Measurements from ENCODE around the gene PANK4.

Gene PANK4

GRCh38 chr1:2502661-2503553, 23.5 kb downstream of the PANK4 start:
- FAIRE-seq (no peak), DNase-seq (ENCODE audit: extremely low spot score, insufficient read length, low read depth) (no peak)

DNA sequence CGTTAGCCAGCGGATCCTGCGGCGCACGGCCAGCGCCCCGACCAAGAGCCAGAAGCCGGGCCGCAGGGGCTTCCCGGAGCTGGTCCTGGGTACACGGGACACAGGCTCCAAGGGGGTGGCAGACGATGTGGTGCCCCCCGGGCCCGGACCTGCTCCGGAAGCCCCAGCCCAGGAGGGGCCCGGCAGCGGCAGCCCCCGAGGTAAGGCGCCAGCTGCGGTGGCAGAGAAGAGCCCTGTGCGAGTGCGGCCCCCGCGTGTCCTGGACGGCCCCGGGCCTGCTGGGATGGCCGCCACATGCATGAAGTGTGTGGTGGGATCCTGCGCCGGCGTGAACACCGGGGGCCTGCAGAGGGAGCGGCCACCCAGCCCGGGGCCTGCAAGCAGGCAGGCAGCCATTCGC, 24.2 kb downstream of the PANK4 start:
- DNase-seq (ENCODE audit: extremely low spot score, insufficient read length, low read depth) (no peak), FAIRE-seq (no peak)

- DNase-seq (ENCODE audit: extremely low spot score, insufficient read length, low read depth) (no peak), FAIRE-seq (no peak)
Measured at GRCh38 chr1:2501820-2502119, 24.6 kb downstream of the PANK4 start.

- FAIRE-seq (no peak), DNase-seq (ENCODE audit: extremely low spot score, insufficient read length, low read depth) (no peak)
Measured at GRCh38 chr1:2501041-2501819, 25.2 kb downstream of the PANK4 start.

DNA sequence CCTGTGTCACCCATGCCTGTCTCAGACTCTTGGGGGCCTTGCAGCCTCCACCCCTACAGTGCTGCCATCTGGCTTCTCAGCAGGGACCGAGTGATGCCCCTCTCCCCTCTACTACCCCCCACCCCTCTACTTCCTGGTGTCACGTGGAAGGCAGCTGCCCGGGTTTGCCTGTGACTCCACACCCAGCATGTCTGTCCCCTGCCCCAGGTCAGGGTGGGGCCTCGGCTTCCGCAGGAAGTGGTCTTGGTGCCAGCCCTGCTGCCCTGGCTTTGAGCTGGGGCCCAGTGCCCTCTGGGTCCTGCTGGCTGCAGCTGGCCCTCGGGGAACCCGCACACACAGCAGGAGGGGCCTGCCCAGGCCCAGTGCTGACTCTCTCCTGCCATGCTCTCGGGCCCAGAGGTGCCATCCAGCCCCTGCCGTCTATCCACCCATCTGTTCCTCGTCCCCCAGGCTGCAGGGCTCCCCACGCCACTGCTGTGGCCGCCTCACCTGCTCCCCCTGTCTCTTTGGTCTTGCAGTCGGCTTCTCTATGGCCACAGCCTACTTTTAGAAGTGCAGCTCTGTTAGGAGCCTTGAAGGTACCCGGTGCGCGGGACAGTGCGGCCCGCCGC, 26.3 kb downstream of the PANK4 start:
- FAIRE-seq: no peak
- no peak for DNase-seq (ENCODE audit: extremely low spot score, insufficient read length, low read depth)

DNA sequence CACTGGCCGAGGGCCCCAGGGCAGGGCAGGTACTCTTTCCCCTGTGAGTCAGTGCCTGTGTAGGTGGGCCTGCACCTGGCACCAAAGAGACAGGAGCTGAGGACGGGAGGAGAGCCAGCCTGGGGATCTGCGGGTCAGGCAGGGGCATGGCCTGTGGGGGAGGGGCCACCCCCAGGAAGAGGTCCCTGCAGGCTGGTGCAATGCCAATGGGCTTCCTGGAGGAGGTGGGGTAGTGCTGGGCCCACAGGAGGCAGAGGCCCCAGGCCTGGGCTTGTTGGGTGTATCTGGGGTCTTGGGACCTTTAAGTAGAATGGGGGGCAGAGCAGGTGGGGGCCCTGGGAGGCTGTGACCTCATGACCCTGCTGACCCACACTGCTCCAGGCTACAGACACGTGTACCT, 27.1 kb downstream of the PANK4 start:
- DNase-seq (ENCODE audit: extremely low spot score, insufficient read length, low read depth): no peak
- no peak for FAIRE-seq

- FAIRE-seq (no peak), DNase-seq (ENCODE audit: extremely low spot score, insufficient read length, low read depth) (no peak)
Measured at GRCh38 chr1:2498648-2499047, 27.7 kb downstream of the PANK4 start.

- DNase-seq (ENCODE audit: extremely low spot score, insufficient read length, low read depth) (no peak), FAIRE-seq (no peak)
Measured at GRCh38 chr1:2497891-2498290, 28.5 kb downstream of the PANK4 start.

- DNase-seq (ENCODE audit: extremely low spot score, insufficient read length, low read depth): no peak
- no peak for FAIRE-seq
Measured at GRCh38 chr1:2496746-2497145, 29.6 kb downstream of the PANK4 start.

GRCh38 chr1:2496087-2496622, 30.2 kb downstream of the PANK4 start:
- FAIRE-seq (peak; percentile 88), DNase-seq (ENCODE audit: extremely low spot score, insufficient read length, low read depth) (peak; percentile 60)

- DNase-seq (ENCODE audit: extremely low spot score, insufficient read length, low read depth) (no peak), FAIRE-seq (no peak)
Measured at GRCh38 chr1:2495546-2495945, 30.9 kb downstream of the PANK4 start.

GRCh38 chr1:2495026-2495425, 31.4 kb downstream of the PANK4 start:
- no peak for FAIRE-seq

DNA sequence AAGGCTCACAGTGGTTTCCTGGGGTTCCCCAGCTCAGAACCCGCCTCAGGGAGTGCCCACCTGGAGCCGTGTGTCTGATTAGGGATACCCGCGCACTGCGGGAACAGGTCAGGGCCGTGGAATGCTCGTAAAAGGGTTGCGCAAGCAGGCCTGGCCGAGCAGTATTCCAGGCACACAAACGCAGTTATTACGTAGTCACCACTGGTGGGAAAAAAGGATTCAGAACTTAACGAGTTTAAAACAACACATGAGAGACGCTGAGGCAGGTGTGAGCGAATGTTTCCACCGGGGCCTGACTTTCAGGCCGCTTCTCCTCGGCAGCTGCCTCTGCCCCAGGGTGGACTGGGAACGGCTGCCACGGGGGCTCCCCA, 32.1 kb downstream of the PANK4 start:
- FAIRE-seq (no peak), DNase-seq (ENCODE audit: extremely low spot score, insufficient read length, low read depth) (no peak)

More at GRCh38 chr1:2495026-2495425, 31.4 kb downstream of the PANK4 start:
- no peak for DNase-seq (ENCODE audit: extremely low spot score, insufficient read length, low read depth)

DNA sequence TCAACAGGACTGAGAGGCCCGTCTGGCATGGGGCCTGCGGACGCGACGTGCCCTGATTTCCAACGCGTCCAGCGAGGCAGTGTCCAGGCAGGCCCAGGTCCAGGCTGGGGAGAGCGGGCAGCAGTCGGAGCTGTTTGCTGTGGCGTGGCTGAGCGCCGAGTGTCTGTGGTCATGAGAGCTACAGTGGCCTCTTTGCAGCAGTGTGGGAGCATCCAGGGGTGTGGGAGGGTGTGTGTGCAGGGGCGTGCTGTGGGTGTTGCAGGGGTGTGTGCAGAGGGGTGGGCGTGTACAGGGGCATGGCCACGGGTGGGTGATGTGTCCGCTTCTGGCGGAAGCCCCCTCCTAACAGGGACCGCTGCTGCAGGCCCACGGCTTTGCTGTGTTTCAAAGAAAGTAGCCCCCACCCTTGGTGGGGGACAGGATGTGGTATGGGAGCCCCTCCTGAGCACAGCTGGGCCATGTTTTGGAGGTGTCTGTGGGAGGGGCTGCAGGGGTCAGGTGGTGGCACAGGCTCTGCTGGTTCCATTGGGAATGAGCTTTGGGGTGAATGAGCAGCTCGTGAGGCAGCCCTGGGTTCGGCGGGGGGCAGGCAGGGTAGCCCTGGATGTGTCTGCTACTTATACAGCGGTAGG, 32.6 kb downstream of the PANK4 start:
- FAIRE-seq: no peak
- no peak for DNase-seq (ENCODE audit: extremely low spot score, insufficient read length, low read depth)

DNA sequence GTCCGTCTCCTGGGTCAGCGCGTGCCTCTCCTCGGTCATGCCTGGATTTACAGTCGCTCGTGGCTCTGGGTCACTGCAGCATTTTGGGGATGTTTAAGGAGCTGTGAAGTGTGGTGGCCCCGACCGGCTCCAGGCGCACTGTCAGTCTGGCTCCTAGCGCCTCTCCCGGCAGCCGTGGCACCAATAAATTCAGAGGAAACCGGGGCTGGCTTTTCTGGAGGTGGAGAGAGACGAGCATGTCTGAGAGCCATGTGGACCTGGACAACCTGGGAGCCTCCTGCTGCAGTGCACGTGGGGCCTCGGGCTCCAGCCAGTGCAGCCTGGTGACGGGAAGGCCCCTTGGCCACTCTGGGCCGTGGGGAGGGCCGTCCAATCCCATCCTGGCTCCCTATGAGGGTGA, 33.2 kb downstream of the PANK4 start:
- FAIRE-seq (no peak), DNase-seq (ENCODE audit: extremely low spot score, insufficient read length, low read depth) (no peak)

GRCh38 chr1:2492091-2492490, 34.3 kb downstream of the PANK4 start:
- no peak for DNase-seq (ENCODE audit: extremely low spot score, insufficient read length, low read depth)
- no peak for FAIRE-seq

GRCh38 chr1:2489615-2490014, 36.8 kb downstream of the PANK4 start:
- DNase-seq (ENCODE audit: extremely low spot score, insufficient read length, low read depth) (no peak), FAIRE-seq (no peak)

DNA sequence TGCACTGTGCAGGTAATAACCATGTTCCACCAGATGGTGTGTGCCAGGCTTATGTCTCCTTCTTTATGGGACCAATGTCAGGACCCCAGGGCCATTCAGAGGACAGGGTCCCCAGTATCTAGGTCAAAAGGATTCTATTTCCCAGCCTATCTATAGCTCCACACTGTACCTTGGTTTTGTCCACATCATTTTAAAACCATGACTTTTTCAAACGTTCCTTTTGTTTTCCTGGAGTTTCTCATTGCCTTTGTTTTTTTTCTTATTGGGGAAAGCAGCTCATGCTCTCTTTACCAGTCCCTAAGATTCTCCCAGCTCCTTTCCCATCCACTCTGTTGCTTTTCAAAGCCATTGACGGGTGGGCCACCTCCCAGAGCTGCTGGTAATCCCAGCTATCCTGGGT, 37.7 kb downstream of the PANK4 start:
- FAIRE-seq (no peak), DNase-seq (ENCODE audit: extremely low spot score, insufficient read length, low read depth) (no peak)

DNA sequence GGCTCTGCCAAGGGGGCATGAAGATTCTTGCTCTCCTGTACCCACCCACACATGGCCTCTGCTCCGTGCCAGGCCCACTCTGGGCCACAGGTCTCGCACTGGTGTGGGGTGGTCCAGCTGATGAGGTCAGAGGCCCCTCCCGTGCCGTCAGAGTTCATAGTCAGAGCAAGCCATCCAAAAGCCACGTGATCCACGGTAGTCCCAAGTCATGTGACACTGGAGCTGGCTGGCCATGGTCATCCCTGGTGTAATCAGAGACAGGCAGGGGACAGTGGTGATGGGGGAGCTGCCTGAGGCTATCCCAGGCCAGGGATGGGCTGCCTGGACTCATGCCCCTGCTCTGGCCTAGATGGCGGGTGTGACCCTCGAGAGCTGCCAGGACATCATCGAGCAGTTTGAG, 39.8 kb downstream of the PANK4 start:
- no peak for DNase-seq (ENCODE audit: extremely low spot score, insufficient read length, low read depth)
- no peak for FAIRE-seq

DNA sequence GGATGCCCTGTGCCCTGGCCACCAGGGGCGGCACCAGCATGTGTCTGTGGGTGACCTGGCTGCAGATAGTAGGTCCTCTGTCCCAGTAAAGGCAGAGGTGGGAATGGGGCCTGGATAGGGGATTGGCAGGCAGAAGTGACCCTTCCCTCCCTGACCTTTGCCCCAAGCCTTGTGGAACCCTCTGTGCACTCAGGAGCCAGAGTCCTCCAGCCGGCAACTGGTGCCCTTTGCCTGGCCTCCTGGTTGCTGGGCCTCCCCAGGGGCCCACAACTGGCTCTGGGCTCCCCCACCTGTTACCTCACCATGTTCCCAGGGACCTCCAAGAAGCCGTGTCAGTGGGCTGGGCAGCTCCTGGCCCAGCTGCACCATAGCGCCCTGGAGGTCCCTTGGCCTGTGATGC, 40.4 kb downstream of the PANK4 start:
- DNase-seq (ENCODE audit: extremely low spot score, insufficient read length, low read depth): no peak
- FAIRE-seq: no peak

Data from GM18507 (cell line).